HG02571 (cell line): Measurements from ENCODE around the gene HES2.
"Not testable (repeated sequence)": the region's sequence is repeated elsewhere in the genome, so short reads cannot be mapped to it uniquely, and the experiment has no call there.

ENCODE experiments used
- ATAC-seq: cut with Tn5 transposase; IDR thresholded peaks from one replicate; pipeline ENCODE4 v1.9.1; 2021; ENCODE audit warnings: mild to moderate bottlenecking, moderate library complexity; ENCODE audit not compliant: unreplicated experiment

Gene HES2

DNA sequence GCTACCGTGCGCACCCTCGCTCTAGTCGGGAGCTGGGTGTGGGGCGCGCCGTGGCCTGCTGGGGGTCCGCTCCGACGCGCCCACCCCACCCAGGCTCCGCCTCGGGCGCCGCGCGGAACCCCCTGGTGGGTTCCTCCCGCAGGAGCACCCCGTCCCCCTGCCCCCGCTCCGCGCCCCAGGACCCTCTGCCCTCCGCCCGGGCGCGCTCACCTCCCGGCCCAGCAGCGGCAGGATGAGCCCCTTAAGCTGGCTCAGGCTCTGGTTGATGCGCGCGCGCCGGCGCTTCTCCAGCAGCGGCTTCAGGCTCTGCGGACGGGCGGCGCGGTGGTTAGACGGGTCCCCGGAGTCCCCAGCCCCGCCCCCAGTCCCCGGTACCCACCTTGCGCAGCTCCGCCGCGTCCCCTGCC lies 319 bp downstream of the HES2 start:
- ATAC-seq, result no peak

DNA sequence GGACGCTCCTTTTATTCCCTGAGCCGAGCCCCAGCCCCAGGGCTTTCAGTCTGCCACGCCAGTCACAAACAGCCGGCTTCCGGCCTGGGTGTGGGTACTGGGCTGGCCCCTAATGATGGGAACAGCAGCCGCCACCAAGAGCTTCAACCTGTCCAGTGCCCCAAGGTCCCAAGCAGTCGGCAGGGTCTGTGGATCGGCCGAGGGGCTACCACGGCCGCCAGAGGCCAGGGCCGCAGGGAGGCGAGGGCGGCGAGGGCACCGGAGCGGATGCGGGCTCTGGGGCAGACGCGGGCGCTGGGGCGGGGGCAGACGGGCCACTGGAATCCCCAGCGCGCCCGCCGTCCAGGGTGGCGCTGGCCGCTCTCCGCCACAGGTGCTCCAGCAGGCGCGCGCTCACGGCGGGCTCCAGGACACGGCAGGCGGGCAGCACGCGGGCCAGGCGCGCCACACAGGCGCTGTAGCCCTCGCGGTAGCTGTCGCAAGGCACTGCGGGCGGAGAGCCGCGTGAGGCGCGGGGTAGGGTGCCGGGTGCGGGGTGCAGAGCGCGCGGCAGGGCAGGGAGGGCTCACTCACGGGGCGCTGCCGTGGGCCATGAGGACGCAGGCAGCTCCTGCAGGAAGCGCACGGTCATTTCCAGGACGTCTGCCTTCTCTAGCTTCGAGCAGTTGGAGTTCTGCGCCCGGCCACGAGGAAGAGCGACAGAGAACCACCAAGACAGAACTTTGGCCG lies 887 bp downstream of the HES2 start:
- no peak for ATAC-seq

DNA sequence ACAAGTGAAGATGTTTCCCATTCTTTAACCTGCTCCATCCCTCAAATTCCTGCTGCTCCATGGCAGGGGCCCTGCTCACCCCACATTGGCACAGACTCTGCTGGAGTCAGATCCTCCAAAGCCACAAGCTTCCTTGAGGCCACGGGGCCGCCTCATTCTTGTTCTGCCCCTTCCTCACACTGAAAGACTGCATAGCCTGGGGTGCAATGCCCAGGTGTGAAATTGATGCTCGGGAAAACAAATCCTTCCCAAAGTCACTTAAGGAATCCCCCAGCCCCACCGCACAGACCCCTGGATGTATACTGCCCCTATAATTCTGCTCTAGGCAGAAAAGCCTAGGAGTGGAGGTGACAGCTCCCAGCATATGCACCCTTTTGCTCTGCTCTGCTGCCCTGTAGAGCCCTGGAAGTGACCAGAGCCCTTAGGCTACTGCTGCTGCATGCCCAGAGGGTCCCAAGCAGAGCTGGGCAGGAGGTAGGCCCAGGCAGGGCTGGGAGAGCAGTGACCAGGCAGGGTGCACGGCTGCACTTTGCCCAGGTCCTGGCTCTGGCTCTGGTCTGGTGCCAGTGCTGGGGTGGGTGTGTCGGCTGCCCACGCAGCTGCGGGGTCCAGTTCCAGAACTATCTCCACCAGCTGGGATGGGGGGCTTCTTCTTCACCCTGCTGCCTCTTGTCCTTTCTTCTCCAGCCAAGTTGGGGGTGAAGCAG lies 1.6 kb downstream of the HES2 start:
- ATAC-seq, result no peak

DNA sequence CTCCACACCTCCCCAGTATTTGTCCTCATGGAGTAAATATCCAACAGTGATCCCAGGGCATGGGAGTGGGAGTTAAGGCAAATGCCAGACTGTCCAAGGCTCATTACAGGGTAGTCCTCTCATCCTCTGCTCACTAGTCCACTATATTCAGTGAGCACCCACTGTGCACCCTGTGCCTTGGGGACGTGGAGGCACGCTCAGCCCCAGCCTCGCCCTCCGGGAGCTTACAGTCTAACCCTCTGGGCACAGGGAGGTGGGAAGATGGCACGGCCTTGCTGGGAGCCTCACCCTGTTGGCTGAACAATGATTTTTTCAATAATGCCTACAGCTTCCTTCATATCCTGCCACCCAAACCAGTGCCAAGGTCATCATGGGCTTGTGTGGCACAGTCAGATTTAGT lies 2.8 kb downstream of the HES2 start:
- ATAC-seq, result no peak

DNA sequence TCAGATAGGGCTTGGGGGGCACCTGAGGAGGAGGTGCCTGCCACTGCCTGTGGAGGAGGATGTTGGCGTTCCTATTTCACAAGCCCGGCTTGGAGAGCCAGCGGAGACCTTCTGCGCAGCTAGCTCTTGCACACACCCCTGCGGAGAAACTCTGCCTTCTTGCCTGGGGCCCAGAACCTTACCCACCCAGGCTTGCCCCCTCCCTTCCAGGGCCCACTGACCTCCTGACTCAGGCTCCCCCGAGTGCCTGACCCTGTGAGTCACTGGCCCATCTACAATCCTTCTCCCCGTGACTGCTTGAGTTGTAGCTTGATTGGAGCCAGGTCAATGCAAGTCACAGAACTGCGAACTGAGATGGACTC lies 3.4 kb downstream of the HES2 start:
- ATAC-seq, result no peak

DNA sequence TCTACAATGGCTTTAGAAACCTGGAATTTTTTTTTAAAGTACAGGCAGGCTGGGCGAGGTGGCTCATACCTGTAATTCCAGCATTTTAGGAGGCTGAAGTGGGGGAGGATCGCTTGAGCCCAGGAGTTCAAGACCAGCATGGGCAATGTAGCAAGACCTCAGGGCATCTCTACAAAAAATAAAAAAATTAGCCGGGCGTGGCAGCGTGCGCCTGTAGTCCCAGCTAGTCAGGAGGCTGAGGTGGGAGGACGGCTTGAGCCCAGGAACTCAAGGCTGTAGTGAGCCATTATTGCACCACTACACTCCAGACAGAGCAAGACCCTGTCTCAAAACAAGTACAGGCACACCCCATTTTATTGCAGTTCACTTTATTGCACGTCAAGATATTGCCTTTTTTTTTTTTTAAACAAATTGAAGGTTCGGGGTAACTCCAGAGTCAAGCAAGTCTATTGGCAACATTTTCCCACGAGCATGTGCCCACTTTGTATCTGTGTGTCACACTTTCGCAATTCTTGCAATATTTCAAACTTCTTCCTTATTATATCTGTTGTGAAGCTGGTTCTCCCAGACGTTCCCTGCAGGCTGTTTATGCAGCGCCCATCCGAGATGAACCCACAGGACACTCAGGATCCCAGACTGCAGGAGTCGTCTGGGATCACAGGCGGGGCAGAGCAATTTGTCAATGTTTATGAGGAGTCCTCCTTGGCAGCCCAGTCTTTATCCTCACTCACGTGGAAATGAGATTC lies 4.7 kb downstream of the HES2 start:
- ATAC-seq, result no peak

DNA sequence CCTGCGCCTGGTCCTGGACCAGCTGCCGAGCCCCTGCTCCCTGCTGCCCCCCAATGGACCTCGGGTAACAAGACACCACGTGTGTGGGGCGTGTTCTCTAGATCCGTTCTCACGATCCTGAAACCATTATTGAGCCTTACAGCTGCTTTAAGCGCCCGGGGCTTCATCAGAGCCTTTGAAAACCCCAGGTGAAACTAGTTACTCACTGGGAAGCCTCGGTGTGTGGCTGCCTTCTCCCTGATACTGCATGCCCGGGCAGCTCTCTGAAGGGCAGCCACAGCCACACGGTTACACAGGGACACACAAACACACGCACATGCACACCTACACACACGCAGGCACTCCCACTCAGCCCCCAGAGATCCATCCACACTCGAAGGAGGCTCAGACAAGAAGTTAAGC lies 5.3 kb downstream of the HES2 start:
- ATAC-seq, result no peak

DNA sequence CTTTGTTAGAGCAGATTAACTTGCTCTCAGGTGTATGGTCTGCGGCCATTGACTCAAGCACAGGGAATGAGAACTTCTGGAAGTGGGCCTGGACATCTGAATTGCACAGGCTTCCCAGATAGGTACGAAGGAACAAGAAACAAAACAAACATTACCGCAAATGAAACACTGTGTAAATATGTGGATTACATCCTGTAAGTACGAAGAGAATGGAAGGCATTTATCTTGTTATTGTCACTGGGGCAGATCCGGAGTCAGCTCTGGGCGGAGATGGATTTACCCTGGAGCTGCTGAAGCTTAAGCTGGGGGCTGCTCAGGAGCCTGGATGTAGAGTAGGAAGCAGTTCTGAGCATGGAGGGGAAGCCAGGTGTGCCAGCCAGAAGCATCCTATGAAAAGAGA lies 6.8 kb downstream of the HES2 start:
- ATAC-seq, result no peak

DNA sequence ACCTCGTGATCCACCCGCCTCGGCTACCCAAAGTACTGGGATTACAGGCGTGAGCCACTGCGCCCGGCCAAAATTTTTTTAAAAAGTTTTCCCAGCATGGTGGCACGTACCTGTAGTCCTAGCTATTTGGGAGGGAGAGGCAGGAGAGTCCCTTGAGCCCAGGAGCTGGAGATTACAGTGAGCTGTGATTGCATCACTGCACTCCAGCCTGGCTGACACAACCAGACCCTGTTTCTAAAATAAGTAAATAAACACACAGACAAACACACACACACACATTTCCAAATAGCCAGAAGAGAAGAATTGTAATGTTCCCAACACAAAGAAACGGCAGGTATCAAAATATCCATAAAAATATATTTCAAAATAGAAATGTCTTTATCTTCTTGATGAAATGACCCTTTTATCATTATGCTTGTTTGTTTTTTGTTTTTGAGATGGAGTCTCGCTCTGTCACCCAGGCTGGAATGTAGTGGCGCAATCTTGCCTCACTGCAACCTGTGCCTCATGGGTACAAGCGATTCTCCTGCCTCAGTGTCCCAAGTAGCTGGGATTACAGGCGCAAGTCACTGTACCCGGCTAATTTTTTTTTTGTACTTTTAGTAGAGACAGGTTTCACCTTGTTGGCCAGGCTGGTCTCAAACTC lies 9.3 kb downstream of the HES2 start:
- ATAC-seq, result no peak

DNA sequence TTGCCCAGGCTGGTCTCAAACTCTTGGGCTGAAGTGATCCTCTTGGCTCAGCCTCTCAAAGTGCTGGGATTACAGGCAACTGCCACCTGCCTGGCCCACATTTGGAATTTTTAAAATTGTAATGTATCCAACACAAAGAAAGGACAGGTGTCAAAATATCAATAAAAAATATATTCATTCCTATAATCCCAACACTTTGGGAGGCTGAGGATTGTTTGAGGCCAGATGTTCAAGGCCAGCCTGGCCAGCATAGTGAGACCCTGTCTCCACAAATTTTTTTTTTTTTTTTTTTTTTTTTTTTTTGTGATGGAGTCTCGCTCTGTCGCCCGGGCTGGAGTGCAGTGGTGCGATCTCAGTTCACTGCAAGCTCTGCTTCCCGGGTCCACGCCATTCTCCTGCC lies 10.0 kb downstream of the HES2 start:
- ATAC-seq, result no peak

DNA sequence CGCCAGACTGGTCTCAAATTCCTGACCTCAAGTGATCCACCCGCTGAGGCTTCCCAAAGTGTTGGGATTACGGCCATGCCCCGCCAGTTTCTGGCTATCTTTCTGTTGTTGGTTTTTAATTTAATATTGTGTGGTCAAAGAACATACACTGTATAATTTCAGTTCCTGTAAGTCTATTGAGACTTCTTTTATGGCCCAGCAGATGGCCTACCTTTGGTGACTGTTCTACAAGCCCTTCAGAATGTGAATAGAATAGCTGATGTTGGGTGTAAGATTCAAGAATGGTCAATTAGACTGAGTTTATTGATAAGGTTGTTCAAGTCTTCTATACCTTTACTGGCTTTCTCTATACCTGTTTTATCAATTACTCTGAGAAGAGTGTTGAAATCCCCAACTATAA lies 10.7 kb downstream of the HES2 start:
- ATAC-seq, result no peak

DNA sequence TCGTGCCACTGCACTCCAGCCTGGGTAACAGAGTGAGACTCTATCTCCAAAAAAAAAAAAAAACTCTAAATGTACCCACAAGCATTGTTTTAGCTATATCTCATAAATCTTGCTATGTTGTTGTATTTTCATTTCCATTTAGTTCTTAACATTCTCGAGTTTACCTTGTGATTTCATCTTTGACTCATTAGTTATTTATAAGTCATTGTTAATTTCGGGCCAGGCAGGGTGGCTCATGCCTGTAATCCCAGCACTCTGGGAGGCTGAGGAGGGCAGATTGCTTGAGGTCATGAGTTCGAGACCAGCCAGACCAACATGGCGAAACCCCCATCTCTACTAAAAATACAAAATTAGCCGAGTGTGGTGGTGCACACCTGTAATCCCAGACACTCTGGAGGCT lies 11.7 kb downstream of the HES2 start:
- ATAC-seq, result no peak

DNA sequence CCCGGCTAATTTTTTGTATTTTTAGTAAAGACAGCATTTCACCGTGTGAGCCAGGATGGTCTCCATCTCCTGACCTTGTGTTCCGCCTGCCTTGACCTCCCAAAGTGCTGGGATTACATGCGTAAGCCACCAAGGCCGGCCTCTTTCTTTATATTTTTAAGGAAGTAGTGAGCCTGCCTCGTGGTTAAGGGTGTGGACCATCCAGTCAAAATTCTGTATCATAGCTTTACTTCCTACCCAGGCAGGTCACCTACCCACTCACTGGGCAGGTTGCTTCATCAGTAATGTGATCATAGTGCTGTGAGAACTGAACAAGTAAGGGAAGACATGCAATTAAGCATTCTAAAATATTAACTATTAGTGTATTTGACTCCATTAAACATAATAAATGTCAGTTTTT lies 18.0 kb downstream of the HES2 start:
- ATAC-seq, result no peak

DNA sequence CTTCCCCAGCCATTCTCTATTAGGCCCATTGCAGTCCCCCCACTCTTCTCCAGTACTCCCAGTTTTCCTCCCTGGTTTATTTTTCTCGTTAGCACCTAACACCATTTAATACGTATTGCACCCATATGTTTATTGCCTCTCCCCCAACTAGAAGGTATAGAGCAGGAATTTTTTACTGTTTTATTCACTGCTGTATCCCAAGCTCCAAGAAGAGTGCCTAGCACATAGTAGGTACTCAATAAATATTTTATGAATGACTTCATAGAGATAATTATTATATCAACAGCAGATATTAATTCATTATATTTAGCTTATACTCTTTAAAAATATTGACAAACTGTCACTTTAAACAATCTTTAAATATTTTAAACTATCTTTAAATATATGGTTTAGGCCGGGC lies 20.4 kb downstream of the HES2 start:
- no peak for ATAC-seq

DNA sequence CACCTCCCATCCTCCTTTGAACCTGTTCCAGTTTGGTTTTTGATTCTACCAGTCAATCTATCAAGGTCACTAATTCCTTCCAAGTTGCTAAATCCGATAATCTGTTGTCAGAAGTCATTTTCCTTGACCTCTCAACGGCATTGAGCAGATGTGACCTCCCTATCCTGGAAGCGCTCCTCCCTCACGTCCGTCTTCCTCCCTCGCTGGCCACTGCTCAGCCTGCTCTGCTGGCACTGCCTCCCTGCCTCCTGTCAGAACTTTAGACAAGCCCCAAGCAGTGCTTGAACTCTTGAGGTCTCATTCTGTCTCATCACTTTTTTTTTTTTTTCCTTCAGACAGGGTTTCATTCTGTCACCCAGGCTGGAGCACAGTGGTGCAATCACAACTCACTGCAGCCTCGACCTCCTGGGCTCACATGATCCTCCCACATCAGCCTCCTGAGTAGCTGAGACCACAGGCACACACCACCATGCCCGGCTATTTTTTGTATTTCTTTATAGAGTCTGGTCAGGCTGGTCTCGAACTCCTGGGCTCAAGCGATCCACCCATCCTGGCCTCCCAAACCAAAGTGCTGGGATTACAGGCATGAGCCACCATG lies 21.8 kb downstream of the HES2 start:
- ATAC-seq, result no peak

DNA sequence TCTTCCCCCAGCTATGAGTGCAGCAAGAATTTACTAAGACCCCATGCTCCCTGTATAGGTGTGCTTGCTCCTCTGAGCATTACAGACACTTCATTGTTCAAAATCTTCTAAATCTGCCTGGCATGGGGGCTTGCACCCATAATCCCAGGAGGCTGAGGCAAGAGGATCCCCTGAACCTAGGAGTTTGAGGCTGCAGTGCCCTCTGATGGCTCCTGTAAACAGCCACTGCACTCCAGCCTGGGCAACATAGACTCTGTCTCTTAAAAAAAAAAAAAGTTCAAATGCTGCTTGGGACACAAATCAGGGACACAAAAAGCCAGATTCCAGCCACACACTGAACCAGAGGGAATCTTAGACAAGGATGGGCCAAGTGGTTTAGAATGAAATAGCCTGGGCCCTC lies 22.7 kb downstream of the HES2 start:
- no peak for ATAC-seq

DNA sequence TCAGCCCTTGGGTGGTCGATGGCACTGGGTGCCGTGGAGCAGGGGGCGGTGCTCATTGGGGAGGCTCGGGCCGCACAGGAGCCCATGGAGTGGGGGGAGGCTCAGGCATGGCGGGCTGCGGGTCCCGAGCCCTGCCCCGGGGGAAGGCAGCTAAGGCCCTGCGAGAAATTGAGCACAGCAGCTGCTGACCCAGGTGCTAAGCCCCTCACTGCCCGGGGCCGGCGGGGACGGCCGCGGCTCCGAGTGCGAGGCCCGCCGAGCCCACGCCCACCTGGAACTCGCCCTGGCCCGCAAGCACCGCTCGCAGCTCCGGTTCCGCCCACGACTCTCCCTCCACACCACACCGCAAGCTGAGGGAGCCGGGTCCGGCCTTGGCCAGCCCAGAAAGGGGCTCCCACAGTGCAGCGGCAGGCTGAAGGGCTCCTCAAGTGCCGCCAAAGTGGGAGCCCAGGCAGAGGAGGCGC lies 23.9 kb downstream of the HES2 start:
- ATAC-seq, result not testable (repeated sequence)

DNA sequence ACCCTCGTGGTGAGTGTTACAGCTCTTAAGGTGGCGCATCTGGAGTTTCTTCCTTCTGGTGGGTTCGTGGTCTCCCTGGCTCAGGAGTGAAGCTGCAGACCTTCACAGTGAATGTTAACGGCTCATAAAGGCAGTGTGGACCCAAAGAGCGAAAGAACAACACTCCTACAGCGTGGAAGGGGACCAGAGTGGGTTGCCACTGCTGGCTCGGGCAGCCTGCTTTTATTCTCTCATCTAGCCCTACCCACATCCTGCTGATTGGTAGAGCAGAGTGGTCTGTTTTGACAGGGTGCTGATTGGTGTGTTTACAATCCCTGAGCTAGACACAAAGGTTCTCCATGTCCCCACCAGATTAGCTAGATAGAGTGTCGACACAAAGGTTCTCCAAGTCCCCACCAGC lies 24.6 kb downstream of the HES2 start:
- ATAC-seq, result not testable (repeated sequence)

DNA sequence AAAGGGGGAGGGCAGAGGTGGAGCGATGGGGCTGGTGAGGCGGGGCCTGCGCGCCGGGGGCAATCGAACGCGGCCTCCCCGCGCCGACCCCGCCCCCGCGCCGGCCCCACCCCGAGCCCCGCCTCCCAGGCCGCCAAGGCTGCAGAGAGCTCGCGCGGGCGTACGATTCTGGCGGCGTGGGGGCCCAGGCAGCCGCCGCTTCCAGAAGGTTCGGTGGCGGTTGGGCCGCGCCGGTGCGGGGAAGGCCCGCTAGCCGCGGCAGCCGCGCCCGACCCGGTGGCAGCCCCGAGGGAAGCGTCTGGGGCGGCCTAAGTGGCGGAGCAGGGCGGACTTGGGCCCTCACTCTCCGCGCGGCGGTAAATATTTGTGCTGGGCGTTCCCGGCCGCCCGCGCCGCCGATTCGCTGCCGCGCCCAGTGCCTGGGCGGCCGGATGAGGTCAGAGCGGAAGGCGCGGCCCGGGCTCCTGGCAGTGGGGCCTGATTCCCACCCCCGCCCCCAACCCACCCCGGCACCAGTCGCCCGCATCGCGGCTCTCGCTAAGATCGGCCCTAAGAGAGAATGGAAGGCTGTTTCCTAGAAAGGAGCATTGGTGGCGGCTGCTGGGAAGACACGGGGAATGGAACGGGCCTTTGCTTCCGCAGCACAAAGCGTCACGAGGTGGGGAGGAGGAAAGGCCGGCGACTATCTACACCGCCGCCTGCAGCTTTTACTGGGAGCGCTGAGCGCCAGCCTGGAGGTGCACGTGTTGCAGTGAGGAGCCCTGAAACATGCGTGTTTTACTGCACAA lies 26.1 kb downstream of the HES2 start, which contains the start of gene ACOT7:
TSS of gene ACOT7 (minus strand) at position 368 of the 788 bp plus-strand sequence. CDS start 368 bp downstream, outside the sequence.
- ATAC-seq, result peak; percentile 75

DNA sequence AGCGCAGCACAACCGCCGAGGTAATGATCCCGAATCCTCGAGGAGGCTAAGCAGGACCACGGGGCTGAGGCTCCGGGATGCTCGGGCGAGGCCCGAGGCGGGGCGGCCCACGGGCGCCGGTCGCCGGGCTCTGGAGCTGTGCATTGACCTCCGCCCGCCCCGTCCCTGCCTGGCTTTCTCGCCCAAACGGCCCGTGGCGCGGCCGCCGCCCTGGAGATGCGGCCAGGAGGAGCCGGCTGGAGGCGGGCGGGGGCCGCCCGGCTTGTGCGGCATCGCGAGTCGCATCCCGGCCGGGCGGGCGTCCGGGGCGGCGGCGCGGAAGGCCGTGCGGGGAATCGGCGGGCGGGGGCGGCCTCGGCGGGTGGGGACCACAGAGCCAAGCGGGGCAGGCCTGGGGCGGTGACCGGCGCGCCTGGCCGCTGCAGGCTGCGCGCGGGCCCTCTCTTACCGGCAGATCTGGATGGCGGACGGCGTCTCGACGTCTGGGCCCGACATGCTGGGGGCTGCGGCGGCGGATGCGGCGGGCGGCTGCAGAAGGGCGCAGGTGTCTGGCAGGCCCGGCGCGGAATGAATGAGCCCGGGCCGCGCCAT lies 26.8 kb downstream of the HES2 start:
- peak; percentile 14 for ATAC-seq
